HepG2 (cell line): ENCODE results near the gene CD2AP. TPM values are rescaled to one million over a fixed set of nuclear protein-coding genes. Genes with fewer than 3 reads are reported as not detected.
A peak's percentile ranks its signal among the peaks of the same experiment; 100 is the strongest.

Source experiments
- ATM ChIP-seq: fragments of 450-650 bp; IDR thresholded peaks from 2 replicates; pipeline ENCODE4 v1.7.1; 2017; ENCODE audit warnings: mild to moderate bottlenecking, borderline replicate concordance
- CBX5 ChIP-seq: sonication (generic); formaldehyde crosslinking; IDR thresholded peaks from 2 replicates; pipeline ENCODE4 v1.4.0; 2020; ENCODE audit warnings: missing genetic modification reagents, borderline replicate concordance
- GABPA ChIP-seq, 2 experiments: IDR thresholded peaks; 2 replicates each; pipeline ENCODE4 v1.6.1; 2011 to 2016; ENCODE audit warnings: low read depth in 2 of 2, low read length in 1 of 2, missing biosample characterization in 1 of 2, missing genetic modification characterization in 1 of 2
- NCOR1 ChIP-seq: fragments of 200-600 bp; sonication (generic); IDR thresholded peaks from 2 replicates; pipeline ENCODE4 v1.7.0; 2017; ENCODE audit warnings: antibody characterized with exemption, low read length, borderline replicate concordance
- NR2F2 ChIP-seq: IDR thresholded peaks from 2 replicates; pipeline ENCODE4 v1.6.1; 2012; ENCODE audit warnings: low read depth, inconsistent platforms, borderline replicate concordance
- PHB2 ChIP-seq: fragments of 450-650 bp; IDR thresholded peaks from 2 replicates; pipeline ENCODE4 v1.6.1; 2018; ENCODE audit not compliant: partially characterized antibody
- RELA ChIP-seq: sonication (generic); formaldehyde crosslinking; IDR thresholded peaks from 2 replicates; pipeline ENCODE4 v1.4.0; 2020; ENCODE audit warnings: missing genetic modification reagents
- RNF2 ChIP-seq: fragments of 450-650 bp; conservative IDR thresholded peaks from 2 replicates; pipeline ENCODE4 v1.6.1; 2016; ENCODE audit warnings: low read depth
- TARDBP ChIP-seq: sonication (generic); formaldehyde crosslinking; IDR thresholded peaks from 2 replicates; pipeline ENCODE4 v1.8.0; 2022; ENCODE audit warnings: mild to moderate bottlenecking, missing genetic modification reagents
- TSC22D2 ChIP-seq: sonication (generic); formaldehyde crosslinking; IDR thresholded peaks from 2 replicates; pipeline ENCODE4 v1.5.1; 2020; ENCODE audit warnings: missing genetic modification reagents, mild to moderate bottlenecking, borderline replicate concordance
- ZBTB42 ChIP-seq: sonication (generic); formaldehyde crosslinking; IDR thresholded peaks from 2 replicates; pipeline ENCODE4 v1.5.0; 2020; ENCODE audit warnings: mild to moderate bottlenecking, missing genetic modification reagents
- ZFP82 ChIP-seq: sonication (generic); formaldehyde crosslinking; IDR thresholded peaks from 2 replicates; pipeline ENCODE4 v1.5.1; 2020; ENCODE audit warnings: mild to moderate bottlenecking, missing genetic modification reagents, borderline replicate concordance
- ZNF274 ChIP-seq: sonication (generic); formaldehyde crosslinking; IDR thresholded peaks from 2 replicates; pipeline ENCODE4 v1.5.1; 2020; ENCODE audit warnings: mild to moderate bottlenecking, missing genetic modification reagents
- ZNF33A ChIP-seq: sonication (generic); formaldehyde crosslinking; IDR thresholded peaks from 2 replicates; pipeline ENCODE4 v1.5.1; 2020; ENCODE audit warnings: missing genetic modification reagents, mild to moderate bottlenecking, moderate library complexity, borderline replicate concordance
- ZNF614 ChIP-seq: IDR thresholded peaks from 2 replicates; pipeline ENCODE4 v1.6.1; 2018; ENCODE audit warnings: missing biosample characterization, missing genetic modification reagents, inconsistent platforms, borderline replicate concordance
- polyA plus RNA-seq, 8 experiments: library from polyadenylated mRNA; depleted of rRNA in 3 of 8; stranded (reverse) in 7 of 8; unstranded in 1 of 8; fragments of >200 nt; fragmentation: Illumina TruSeq in 4 of 8; extraction: Trizol in 4 of 8; gene quantifications; 2 replicates each; pipeline versions ENCODE4 v1.2.1 to v1.2.3, GENCODE V29; 2011 to 2016; ENCODE audit warnings: low read depth in 4 of 8, missing spikeins in 1 of 8, mixed read lengths in 1 of 8; ENCODE audit not compliant: insufficient read depth in 1 of 8
- total RNA-seq, 5 experiments: library from RNA; depleted of rRNA; stranded (reverse); fragments of >200 nt; fragmentation: Illumina TruSeq; extraction: Trizol; gene quantifications; 2 replicates each; pipeline ENCODE4 v1.2.3, GENCODE V29; 2016; ENCODE audit warnings: low read depth in 1 of 5
- TF ChIP-seq, protein P1 (sequence below): sonication (generic); formaldehyde crosslinking; IDR thresholded peaks from 2 replicates; pipeline ENCODE4 v1.4.0; 2020; ENCODE audit warnings: missing genetic modification reagents, borderline replicate concordance
- TF ChIP-seq, protein P2 (sequence below): sonication (generic); formaldehyde crosslinking; IDR thresholded peaks from 2 replicates; pipeline ENCODE4 v1.4.0; 2020; ENCODE audit warnings: mild to moderate bottlenecking, missing genetic modification reagents
- TF ChIP-seq, protein P3 (sequence below): sonication (generic); formaldehyde crosslinking; IDR thresholded peaks from 2 replicates; pipeline ENCODE4 v1.4.0; 2020; ENCODE audit warnings: missing genetic modification reagents; ENCODE audit errors: not compliant biosample characterization
- TF ChIP-seq, protein P4 (sequence below), 2 experiments: sonication (generic) in 1 of 2; formaldehyde crosslinking in 1 of 2; IDR thresholded peaks; 2 replicates each; pipeline versions ENCODE4 v1.6.1 to v1.9.0; 2014 to 2022; ENCODE audit warnings: antibody characterized with exemption in 1 of 2, borderline replicate concordance in 1 of 2, inconsistent platforms in 1 of 2, low read depth in 1 of 2, missing genetic modification reagents in 1 of 2

Gene CD2AP
- total and polyA plus RNA-seq, 2 of the 13 experiments (the other 11 are each of a cell fraction or from before 2014, with no cell fraction given), result 8.6 to 31.9 TPM

DNA sequence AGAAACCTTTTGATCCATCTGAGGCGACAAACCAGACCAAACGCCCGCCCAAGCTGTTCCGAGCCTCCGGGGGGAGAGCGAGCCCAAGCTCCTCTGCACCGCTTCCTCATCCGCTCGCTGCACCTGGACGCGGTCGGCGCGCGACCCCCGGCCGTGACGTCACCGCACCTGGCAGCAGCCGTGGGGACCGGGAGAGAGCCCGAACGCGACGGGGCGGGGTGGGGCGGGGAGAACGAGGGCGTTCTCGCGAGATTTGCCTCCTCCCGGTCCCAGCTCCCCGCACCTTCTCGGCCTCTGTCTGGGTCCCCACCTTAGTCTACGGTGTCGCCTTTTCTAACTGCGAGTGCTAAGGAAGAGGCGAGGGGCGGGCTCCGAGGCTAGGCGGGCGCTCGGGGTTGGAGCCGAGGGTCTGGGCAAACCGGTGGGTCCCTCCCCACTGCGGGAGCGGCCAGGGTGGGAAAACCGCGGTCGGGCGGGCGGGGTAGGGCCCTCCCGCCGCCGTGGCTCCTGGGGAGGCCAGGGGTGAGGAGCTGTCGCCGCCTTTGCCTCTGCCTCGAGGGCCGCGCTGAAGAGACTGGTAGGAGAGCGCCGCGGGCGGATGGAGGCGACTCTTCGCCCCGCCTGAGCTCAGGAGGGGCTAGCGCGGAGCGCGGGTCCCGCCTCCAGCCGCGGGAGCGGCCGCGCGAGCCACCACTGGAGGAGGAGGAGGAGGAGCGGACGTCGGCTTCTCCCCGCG is at the start of gene CD2AP (continued):
- peak; percentile 72; the same call in 1 of the 2 replicates for TF ChIP-seq ZBTB42
- TF ChIP-seq, protein P1, sequence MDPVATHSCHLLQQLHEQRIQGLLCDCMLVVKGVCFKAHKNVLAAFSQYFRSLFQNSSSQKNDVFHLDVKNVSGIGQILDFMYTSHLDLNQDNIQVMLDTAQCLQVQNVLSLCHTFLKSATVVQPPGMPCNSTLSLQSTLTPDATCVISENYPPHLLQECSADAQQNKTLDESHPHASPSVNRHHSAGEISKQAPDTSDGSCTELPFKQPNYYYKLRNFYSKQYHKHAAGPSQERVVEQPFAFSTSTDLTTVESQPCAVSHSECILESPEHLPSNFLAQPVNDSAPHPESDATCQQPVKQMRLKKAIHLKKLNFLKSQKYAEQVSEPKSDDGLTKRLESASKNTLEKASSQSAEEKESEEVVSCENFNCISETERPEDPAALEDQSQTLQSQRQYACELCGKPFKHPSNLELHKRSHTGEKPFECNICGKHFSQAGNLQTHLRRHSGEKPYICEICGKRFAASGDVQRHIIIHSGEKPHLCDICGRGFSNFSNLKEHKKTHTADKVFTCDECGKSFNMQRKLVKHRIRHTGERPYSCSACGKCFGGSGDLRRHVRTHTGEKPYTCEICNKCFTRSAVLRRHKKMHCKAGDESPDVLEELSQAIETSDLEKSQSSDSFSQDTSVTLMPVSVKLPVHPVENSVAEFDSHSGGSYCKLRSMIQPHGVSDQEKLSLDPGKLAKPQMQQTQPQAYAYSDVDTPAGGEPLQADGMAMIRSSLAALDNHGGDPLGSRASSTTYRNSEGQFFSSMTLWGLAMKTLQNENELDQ (CRISPR knock-in tag), result 0 out of 2 replicates have a peak, but pooled peaks have one; percentile 31
- TF ChIP-seq ATM, result no peak
- TF ChIP-seq RNF2, result no peak
- TF ChIP-seq ZFP82 (CRISPR knock-in tag), result peak; percentile 70; the same call in 1 of the 2 replicates
- no peak for TF ChIP-seq NCOR1
- TF ChIP-seq NR2F2, result peak; percentile 27; the same call in 1 of the 2 replicates
- TF ChIP-seq, protein P2, sequence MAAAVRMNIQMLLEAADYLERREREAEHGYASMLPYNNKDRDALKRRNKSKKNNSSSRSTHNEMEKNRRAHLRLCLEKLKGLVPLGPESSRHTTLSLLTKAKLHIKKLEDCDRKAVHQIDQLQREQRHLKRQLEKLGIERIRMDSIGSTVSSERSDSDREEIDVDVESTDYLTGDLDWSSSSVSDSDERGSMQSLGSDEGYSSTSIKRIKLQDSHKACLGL (CRISPR knock-in tag), result peak; percentile 80
- TF ChIP-seq GABPA (IDR thresholded peaks at IDR 0.05; ENCODE audit: low read depth, low read length), result no peak
- no peak for TF ChIP-seq GABPA (CRISPR knock-in tag; IDR thresholded peaks at IDR 0.05; ENCODE audit: low read depth)
- TF ChIP-seq TARDBP (CRISPR knock-in tag), result peak; percentile 86; the same call in 1 of the 2 replicates
- TF ChIP-seq RELA, result no peak
- peak; percentile 62; the same call in 1 of the 2 replicates for TF ChIP-seq CBX5
- TF ChIP-seq, protein P3, sequence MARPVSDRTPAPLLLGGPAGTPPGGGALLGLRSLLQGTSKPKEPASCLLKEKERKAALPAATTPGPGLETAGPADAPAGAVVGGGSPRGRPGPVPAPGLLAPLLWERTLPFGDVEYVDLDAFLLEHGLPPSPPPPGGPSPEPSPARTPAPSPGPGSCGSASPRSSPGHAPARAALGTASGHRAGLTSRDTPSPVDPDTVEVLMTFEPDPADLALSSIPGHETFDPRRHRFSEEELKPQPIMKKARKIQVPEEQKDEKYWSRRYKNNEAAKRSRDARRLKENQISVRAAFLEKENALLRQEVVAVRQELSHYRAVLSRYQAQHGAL (CRISPR knock-in tag), result peak; percentile 23
- TF ChIP-seq, protein P4, sequence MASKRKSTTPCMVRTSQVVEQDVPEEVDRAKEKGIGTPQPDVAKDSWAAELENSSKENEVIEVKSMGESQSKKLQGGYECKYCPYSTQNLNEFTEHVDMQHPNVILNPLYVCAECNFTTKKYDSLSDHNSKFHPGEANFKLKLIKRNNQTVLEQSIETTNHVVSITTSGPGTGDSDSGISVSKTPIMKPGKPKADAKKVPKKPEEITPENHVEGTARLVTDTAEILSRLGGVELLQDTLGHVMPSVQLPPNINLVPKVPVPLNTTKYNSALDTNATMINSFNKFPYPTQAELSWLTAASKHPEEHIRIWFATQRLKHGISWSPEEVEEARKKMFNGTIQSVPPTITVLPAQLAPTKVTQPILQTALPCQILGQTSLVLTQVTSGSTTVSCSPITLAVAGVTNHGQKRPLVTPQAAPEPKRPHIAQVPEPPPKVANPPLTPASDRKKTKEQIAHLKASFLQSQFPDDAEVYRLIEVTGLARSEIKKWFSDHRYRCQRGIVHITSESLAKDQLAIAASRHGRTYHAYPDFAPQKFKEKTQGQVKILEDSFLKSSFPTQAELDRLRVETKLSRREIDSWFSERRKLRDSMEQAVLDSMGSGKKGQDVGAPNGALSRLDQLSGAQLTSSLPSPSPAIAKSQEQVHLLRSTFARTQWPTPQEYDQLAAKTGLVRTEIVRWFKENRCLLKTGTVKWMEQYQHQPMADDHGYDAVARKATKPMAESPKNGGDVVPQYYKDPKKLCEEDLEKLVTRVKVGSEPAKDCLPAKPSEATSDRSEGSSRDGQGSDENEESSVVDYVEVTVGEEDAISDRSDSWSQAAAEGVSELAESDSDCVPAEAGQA (IDR thresholded peaks at IDR 0.05; ENCODE audit: low read depth), result peak; percentile 89
- TF ChIP-seq, protein P4 (CRISPR knock-in tag; IDR thresholded peaks at IDR 0.05; ENCODE audit: borderline replicate concordance), result no peak
- TF ChIP-seq ZNF274, result peak; percentile 69; the same call in 1 of the 2 replicates
- TF ChIP-seq TSC22D2 (CRISPR knock-in tag), result no peak; the same call in 1 of the 2 replicates
- no peak for TF ChIP-seq ZNF614 (CRISPR knock-in tag)
- TF ChIP-seq PHB2, result no peak
- 0 out of 2 replicates have a peak, but pooled peaks have one; percentile 31 for TF ChIP-seq ZNF33A (CRISPR knock-in tag)
